ENCODE measurements around the gene EARS2. TPM values are rescaled to one million over a fixed set of nuclear protein-coding genes. Genes with fewer than 3 reads are reported as not detected.

The EARS2 gene
- total RNA-seq, 1 experiment from 2014 or later, result 32.4 TPM

- Histone ChIP-seq H3K9me3 (no peaks in the 10 kb centered on the region), H3K4me1 (peaks cover 6% of the 10 kb centered on the region; the same call in 1 of the 2 replicates), H3K4me3 (ENCODE audit: low read depth, low read length) (no peak overlapping the region), H3K36me3 (ENCODE audit: control insufficient read depth, insufficient read depth, low read length) (peaks cover 8% of the 10 kb centered on the region), H3K27me3 (replicated peaks; ENCODE audit: control insufficient read depth, insufficient read depth, low read length) (no peaks in the 10 kb centered on the region; the same call in 1 of the 2 replicates)
- ChIA-PET POLR2A (interaction anchor here (0.5 kb wide), 1 partner anchor 162 kb away, joined by 3 read pairs; no protein-coding TSS in a partner anchor), CTCF (no interaction called here)
- no peak overlapping the region for H3K27ac Mint-ChIP-seq (ENCODE audit: unreplicated experiment)
- TF ChIP-seq CTCF (IDR thresholded peaks at IDR 0.05; ENCODE audit: insufficient read depth in 1 of 2, low read depth in 1 of 2, low read length in 1 of 2, severe bottlenecking in 1 of 2, unreplicated experiment in 1 of 2), result no peak
- no peaks in the 10 kb centered on the region for H3K9me3 Mint-ChIP-seq (ENCODE audit: unreplicated experiment)
- H3K4me3 Mint-ChIP-seq (ENCODE audit: unreplicated experiment), result no peak overlapping the region
- peaks cover 54% of the 10 kb centered on the region for H3K36me3 Mint-ChIP-seq (ENCODE audit: insufficient read depth, unreplicated experiment)
- no peaks in the 10 kb centered on the region for H3K27me3 Mint-ChIP-seq (ENCODE audit: insufficient read depth, unreplicated experiment)
- no TSS peak for BruUV-seq (replicated peaks)
- intact Hi-C loops (cut with micrococcal nuclease; ENCODE audit: unreplicated experiment), result no loop called here
- no peaks in the 10 kb centered on the region for H3K4me1 Mint-ChIP-seq (ENCODE audit: low read depth, unreplicated experiment)
- DNase-seq, result no peak
These were observed 4.4 kb upstream of the EARS2 start for GRCh38 chr16:23561586-23561985.

GRCh38 chr16:23557779-23558702 lies 891 bp upstream of the EARS2 start:
- DNase-seq, result no peak
- Mint-ChIP-seq H3K4me3 (ENCODE audit: unreplicated experiment) (peak overlapping the region; percentile 87), H3K27me3 (ENCODE audit: insufficient read depth, unreplicated experiment) (no peaks in the 10 kb centered on the region), H3K27ac (ENCODE audit: unreplicated experiment) (peak overlapping the region; percentile 90), H3K36me3 (ENCODE audit: insufficient read depth, unreplicated experiment) (peaks cover 42% of the 10 kb centered on the region), H3K9me3 (ENCODE audit: unreplicated experiment) (no peaks in the 10 kb centered on the region), H3K4me1 (ENCODE audit: low read depth, unreplicated experiment) (no peaks in the 10 kb centered on the region)
- Histone ChIP-seq H3K4me3 (ENCODE audit: low read depth, low read length) (peak overlapping the region; percentile 95), H3K9me3 (no peaks in the 10 kb centered on the region), H3K27me3 (replicated peaks; ENCODE audit: control insufficient read depth, insufficient read depth, low read length) (no peaks in the 10 kb centered on the region), H3K4me1 (peaks cover 13% of the 10 kb centered on the region), H3K36me3 (ENCODE audit: control insufficient read depth, insufficient read depth, low read length) (peaks cover 5% of the 10 kb centered on the region)
- intact Hi-C loops (cut with micrococcal nuclease; ENCODE audit: unreplicated experiment), result loop anchor here (1.0 to 5.0 kb wide), 3 partner anchors 38 to 83 kb away; partner anchors contain the start of genes DCTN5, NDUFAB1 and PALB2
- no peak for TF ChIP-seq CTCF (IDR thresholded peaks at IDR 0.05; ENCODE audit: insufficient read depth in 1 of 2, low read depth in 1 of 2, low read length in 1 of 2, severe bottlenecking in 1 of 2, unreplicated experiment in 1 of 2)
- BruUV-seq (replicated peaks), result no TSS peak
- POLR2A ChIA-PET, result interaction anchor here (0.6 to 1.4 kb wide), 7 partner anchors 8 to 121 kb away, joined by 3 to 9 read pairs (median 5); partner anchors contain the start of gene PLK1
- CTCF ChIA-PET, result interaction anchor here (0.6 to 1.0 kb wide), 3 partner anchors 19 to 61 kb away, joined by 3 to 8 read pairs (median 4); no protein-coding TSS in a partner anchor

GRCh38 chr16:23554536-23554935 lies 2.6 kb downstream of the EARS2 start:
- Histone ChIP-seq H3K27me3 (replicated peaks; ENCODE audit: control insufficient read depth, insufficient read depth, low read length) (no peaks in the 10 kb centered on the region), H3K4me3 (ENCODE audit: low read depth, low read length) (no peak overlapping the region), H3K9me3 (no peaks in the 10 kb centered on the region), H3K4me1 (peaks cover 13% of the 10 kb centered on the region), H3K36me3 (ENCODE audit: control insufficient read depth, insufficient read depth, low read length) (peaks cover 4% of the 10 kb centered on the region)
- ChIA-PET POLR2A (no interaction called here), CTCF (no interaction called here)
- Mint-ChIP-seq H3K4me3 (ENCODE audit: unreplicated experiment) (no peak overlapping the region), H3K4me1 (ENCODE audit: low read depth, unreplicated experiment) (no peaks in the 10 kb centered on the region), H3K9me3 (ENCODE audit: unreplicated experiment) (no peaks in the 10 kb centered on the region), H3K27me3 (ENCODE audit: insufficient read depth, unreplicated experiment) (no peaks in the 10 kb centered on the region), H3K36me3 (ENCODE audit: insufficient read depth, unreplicated experiment) (peaks cover 37% of the 10 kb centered on the region), H3K27ac (ENCODE audit: unreplicated experiment) (no peak overlapping the region)
- intact Hi-C loops (cut with micrococcal nuclease; ENCODE audit: unreplicated experiment), result no loop called here
- no peak for DNase-seq
- BruUV-seq (replicated peaks), result no TSS peak
- no peak for TF ChIP-seq CTCF (IDR thresholded peaks at IDR 0.05; ENCODE audit: insufficient read depth in 1 of 2, low read depth in 1 of 2, low read length in 1 of 2, severe bottlenecking in 1 of 2, unreplicated experiment in 1 of 2)

Data from Caco-2 (cell line).